KMS-11 (cell line): ENCODE measurements around the gene FBH1.

Source experiments
- H2AFZ ChIP-seq: fragments of 200-600 bp; sonication (generic); 2 replicates; pipeline ENCODE4 v1.6.1; 2016; ENCODE audit warnings: antibody characterized with exemption, mixed run types, low read depth
- H3K27ac ChIP-seq: fragments of 200-600 bp; sonication (generic); 2 replicates; pipeline ENCODE4 v1.6.1; 2016; ENCODE audit warnings: mild to moderate bottlenecking, mixed run types
- H3K27me3 ChIP-seq: fragments of 200-600 bp; sonication (generic); 2 replicates; pipeline ENCODE4 v1.6.1; 2017; ENCODE audit warnings: mild to moderate bottlenecking, low read depth, mixed run types, moderate library complexity; ENCODE audit not compliant: insufficient read depth
- H3K36me3 ChIP-seq: fragments of 200-600 bp; sonication (generic); 2 replicates; pipeline ENCODE4 v1.6.1; 2017; ENCODE audit warnings: mild to moderate bottlenecking, mixed run types; ENCODE audit not compliant: insufficient read depth
- H3K4me1 ChIP-seq: fragments of 200-600 bp; sonication (generic); 2 replicates; pipeline ENCODE4 v1.6.1; 2016; ENCODE audit warnings: mild to moderate bottlenecking, low read depth, mixed run types; ENCODE audit not compliant: poor library complexity, severe bottlenecking
- H3K4me2 ChIP-seq: fragments of 200-600 bp; sonication (generic); 2 replicates; pipeline ENCODE4 v1.7.0; 2016; ENCODE audit warnings: mild to moderate bottlenecking, mixed run types
- H3K4me3 ChIP-seq: fragments of 200-600 bp; sonication (generic); IDR thresholded peaks from 2 replicates; pipeline ENCODE4 v1.6.1; 2017; ENCODE audit warnings: low read depth, low read length, mixed read lengths; ENCODE audit not compliant: insufficient read depth
- H3K79me2 ChIP-seq: fragments of 200-600 bp; sonication (generic); 2 replicates; pipeline ENCODE4 v1.6.1; 2016; ENCODE audit warnings: low read depth, mixed run types; ENCODE audit not compliant: insufficient read depth
- H3K9ac ChIP-seq: fragments of 200-600 bp; sonication (generic); 2 replicates; pipeline ENCODE4 v1.6.1; 2016; ENCODE audit warnings: mild to moderate bottlenecking, mixed run types
- H4K20me1 ChIP-seq: fragments of 200-600 bp; sonication (generic); 2 replicates; pipeline ENCODE4 v1.6.1; 2016; ENCODE audit warnings: mild to moderate bottlenecking, mixed run types; ENCODE audit not compliant: insufficient read depth
- TF ChIP-seq, protein P1 (sequence below): fragments of 200-600 bp; sonication (generic); conservative IDR thresholded peaks from 2 replicates; pipeline ENCODE4 v1.6.1; 2017; ENCODE audit warnings: low read depth, mild to moderate bottlenecking, antibody characterized with exemption, low read length, moderate library complexity, mixed read lengths

The FBH1 gene

DNA sequence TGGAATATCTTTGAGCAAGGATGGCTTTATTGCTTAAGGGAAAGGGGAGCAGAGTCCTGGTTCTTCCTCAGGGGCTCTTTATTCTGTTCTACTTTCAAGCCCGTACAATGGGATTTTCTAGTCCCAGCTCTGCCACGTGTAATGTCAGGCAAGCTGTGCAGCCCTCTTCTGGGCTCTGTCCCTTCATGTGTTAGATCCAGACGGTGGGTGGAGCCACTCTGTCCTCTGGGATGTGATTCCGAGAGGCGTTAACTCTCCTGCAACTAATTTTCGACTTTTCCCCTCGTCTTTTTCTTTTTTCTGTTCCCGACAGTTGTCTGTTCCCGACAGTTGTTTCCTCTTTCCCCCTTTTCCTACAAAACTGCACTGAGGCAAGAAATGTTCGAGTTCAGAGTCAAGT lies 34.8 kb downstream of the FBH1 start:
- H3K4me3 ChIP-seq, result no peak overlapping the region

DNA sequence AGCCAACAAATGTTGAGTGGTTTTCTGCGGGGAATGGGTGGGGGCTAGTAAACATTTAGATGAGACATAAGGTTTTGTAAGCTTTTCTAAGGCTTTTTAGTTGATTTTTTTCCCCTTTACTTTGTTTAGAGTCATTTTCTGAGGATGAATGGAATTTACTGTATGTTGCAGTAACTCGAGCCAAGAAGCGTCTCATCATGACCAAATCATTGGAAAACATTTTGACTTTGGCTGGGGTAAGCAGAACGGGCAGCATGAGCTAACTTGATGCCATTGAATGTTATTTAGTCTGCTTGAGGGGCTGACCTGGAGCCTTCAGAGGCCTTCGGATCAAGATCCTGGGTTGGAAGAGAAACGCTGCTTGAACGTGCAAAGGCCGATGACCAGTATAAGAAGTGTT lies 37.3 kb downstream of the FBH1 start:
- Histone ChIP-seq H3K27me3 (no peaks in the 10 kb centered on the region), H3K27ac (no peak overlapping the region)

More for the DNA sequence above, 34.8 kb downstream of the FBH1 start:
- Histone ChIP-seq H3K4me1 (no peaks in the 10 kb centered on the region), H2AFZ (no peak overlapping the region), H3K36me3 (peaks cover 16% of the 10 kb centered on the region; the same call in 1 of the 2 replicates), H3K27ac (no peak overlapping the region), H3K4me2 (no peak overlapping the region), H4K20me1 (no peaks in the 10 kb centered on the region), H3K27me3 (no peaks in the 10 kb centered on the region), H3K9ac (no peak overlapping the region), H3K79me2 (no peaks in the 10 kb centered on the region)
- TF ChIP-seq, protein P1, sequence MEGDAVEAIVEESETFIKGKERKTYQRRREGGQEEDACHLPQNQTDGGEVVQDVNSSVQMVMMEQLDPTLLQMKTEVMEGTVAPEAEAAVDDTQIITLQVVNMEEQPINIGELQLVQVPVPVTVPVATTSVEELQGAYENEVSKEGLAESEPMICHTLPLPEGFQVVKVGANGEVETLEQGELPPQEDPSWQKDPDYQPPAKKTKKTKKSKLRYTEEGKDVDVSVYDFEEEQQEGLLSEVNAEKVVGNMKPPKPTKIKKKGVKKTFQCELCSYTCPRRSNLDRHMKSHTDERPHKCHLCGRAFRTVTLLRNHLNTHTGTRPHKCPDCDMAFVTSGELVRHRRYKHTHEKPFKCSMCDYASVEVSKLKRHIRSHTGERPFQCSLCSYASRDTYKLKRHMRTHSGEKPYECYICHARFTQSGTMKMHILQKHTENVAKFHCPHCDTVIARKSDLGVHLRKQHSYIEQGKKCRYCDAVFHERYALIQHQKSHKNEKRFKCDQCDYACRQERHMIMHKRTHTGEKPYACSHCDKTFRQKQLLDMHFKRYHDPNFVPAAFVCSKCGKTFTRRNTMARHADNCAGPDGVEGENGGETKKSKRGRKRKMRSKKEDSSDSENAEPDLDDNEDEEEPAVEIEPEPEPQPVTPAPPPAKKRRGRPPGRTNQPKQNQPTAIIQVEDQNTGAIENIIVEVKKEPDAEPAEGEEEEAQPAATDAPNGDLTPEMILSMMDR, result no peak

DNA sequence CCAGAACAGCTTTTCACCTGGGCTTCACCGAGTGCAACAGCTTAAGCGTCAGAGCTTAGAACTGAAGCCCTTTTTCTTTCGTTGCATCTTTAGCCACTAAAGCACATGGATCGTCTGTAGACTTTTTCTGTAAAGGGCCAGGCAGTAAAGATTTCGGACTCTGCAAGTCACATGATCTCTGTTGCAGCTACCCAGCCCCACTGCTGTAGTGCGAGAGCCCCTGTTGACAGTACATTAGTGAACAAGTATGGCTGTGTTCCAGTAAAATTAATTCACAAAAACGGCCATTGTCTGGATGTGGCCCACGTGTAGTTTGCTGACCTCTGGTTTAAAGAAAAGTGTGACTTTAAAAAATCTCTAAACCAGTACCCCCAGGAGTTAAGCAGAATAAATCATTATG lies 39.4 kb downstream of the FBH1 start:
- no peaks in the 10 kb centered on the region for H4K20me1 ChIP-seq
- H3K9ac ChIP-seq, result no peak overlapping the region
- H3K4me1 ChIP-seq, result no peaks in the 10 kb centered on the region
- H3K27ac ChIP-seq, result no peak overlapping the region
- no peaks in the 10 kb centered on the region for H3K27me3 ChIP-seq
- H3K4me2 ChIP-seq, result no peak overlapping the region
- H3K79me2 ChIP-seq, result no peaks in the 10 kb centered on the region
- H3K4me3 ChIP-seq, result no peak overlapping the region
- no peak overlapping the region for H2AFZ ChIP-seq
- H3K36me3 ChIP-seq, result peaks cover 6% of the 10 kb centered on the region; the same call in 1 of the 2 replicates
- TF ChIP-seq, protein P1, result no peak

More for the DNA sequence above, 37.3 kb downstream of the FBH1 start:
- Histone ChIP-seq H3K4me3 (no peak overlapping the region), H3K79me2 (no peaks in the 10 kb centered on the region), H3K9ac (no peak overlapping the region), H3K4me1 (no peaks in the 10 kb centered on the region), H4K20me1 (no peaks in the 10 kb centered on the region), H3K36me3 (peaks cover 10% of the 10 kb centered on the region; the same call in 1 of the 2 replicates), H3K4me2 (no peak overlapping the region), H2AFZ (no peak overlapping the region)
- TF ChIP-seq, protein P1, result no peak

DNA sequence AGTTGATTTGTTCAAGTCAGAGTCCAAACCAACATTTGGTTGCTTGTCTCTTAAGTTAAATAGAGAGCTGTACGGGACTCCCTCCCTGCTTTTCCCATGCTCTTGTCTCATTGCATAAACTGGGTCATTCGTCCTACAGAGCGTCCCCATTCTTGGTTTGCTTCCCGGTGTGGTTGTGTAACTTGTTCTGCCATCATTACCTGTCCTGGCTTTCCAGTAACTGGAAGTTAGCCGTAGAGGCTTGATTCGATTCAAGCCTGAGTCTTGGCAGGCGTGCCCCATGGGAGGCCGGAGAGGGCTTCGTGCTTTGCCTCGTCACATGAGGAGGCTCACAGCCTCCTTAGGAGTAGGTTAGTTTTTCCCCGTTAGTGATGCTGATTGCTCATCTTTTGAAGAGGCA lies 40.2 kb downstream of the FBH1 start:
- Histone ChIP-seq H3K4me1 (no peaks in the 10 kb centered on the region), H3K27me3 (no peaks in the 10 kb centered on the region), H3K4me3 (no peak overlapping the region), H4K20me1 (no peaks in the 10 kb centered on the region), H3K4me2 (no peak overlapping the region), H3K27ac (no peak overlapping the region), H3K79me2 (no peaks in the 10 kb centered on the region), H2AFZ (no peak overlapping the region), H3K9ac (no peak overlapping the region), H3K36me3 (peaks cover 6% of the 10 kb centered on the region; the same call in 1 of the 2 replicates)
- TF ChIP-seq, protein P1, result no peak
